ENCODE measurements around the gene ZFAND3.

DNA sequence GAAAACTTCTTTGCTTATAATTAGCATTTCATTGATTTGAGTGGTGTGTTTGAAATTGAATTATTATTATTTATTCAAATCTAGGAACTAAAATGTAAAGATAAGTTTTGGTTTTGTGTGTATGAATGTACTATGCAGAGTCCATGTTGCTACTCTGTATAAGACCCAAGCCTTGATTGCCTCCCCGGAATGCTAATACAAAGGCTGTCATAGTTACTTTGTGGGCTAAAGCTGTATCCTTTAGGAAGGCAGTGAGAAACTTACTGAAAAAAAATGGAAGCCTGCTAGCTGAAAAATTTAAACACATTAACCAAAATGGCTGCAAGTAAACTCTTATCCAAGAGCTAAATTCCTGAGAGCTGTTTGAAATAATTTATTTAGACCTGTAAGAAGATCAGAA is 213.3 kb downstream of the ZFAND3 start:
- TF ChIP-seq CTCF (IDR thresholded peaks at IDR 0.05; ENCODE audit: insufficient read depth, low read depth, low read length) (no peak), EZH2 (IDR thresholded peaks at IDR 0.05; ENCODE audit: insufficient read depth, low read length) (no peak)

Data from astrocyte (in vitro differentiated cells and primary cell).